ENCODE results near the gene HHIPL1.

The HHIPL1 gene

GRCh38 chr14:99707921-99708320 is 63.0 kb downstream of the HHIPL1 start:
- H3K4me3 ChIP-seq (ENCODE audit: low read depth, low read length): no peak overlapping the region
- no peak overlapping the region for H3K27ac ChIP-seq (ENCODE audit: low read depth, low read length)
- H3K27me3 ChIP-seq (ENCODE audit: control insufficient read depth, insufficient read depth, low read length): no peaks in the 10 kb centered on the region
- no peaks in the 10 kb centered on the region for H3K4me1 ChIP-seq (ENCODE audit: control insufficient read depth, insufficient read depth, low read length)
- H3K36me3 ChIP-seq (ENCODE audit: control insufficient read depth, insufficient read depth, low read length): no peaks in the 10 kb centered on the region
- no peak overlapping the region for H3K9ac ChIP-seq (ENCODE audit: low read depth, low read length)
- H3K9me3 ChIP-seq (ENCODE audit: control insufficient read depth, insufficient read depth, low read length): peaks cover 11% of the 10 kb centered on the region

DNA sequence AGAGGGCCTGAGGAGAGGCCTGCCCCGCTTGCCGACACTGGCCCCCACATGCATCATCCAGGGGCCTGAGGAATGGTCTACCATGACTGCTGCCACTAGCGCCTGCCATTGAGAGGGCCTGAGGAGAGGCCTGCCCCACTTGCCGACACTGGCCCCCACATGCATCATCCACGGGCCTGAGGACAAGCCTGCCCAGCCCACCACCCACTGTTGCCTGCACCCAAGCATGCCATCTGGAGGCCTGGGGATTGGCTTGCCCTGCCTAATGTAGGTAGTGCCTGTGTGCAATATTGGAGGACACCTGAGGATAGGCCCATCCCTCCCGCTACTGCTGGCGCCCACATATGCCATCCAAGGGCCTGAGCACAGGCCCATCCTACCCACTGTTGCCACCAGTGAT is 63.5 kb downstream of the HHIPL1 start:
- Histone ChIP-seq H3K4me1 (ENCODE audit: control insufficient read depth, insufficient read depth, low read length) (no peaks in the 10 kb centered on the region), H3K36me3 (ENCODE audit: control insufficient read depth, insufficient read depth, low read length) (no peaks in the 10 kb centered on the region), H3K9me3 (ENCODE audit: control insufficient read depth, insufficient read depth, low read length) (peaks cover 6% of the 10 kb centered on the region; the same call in 1 of the 2 replicates), H3K9ac (ENCODE audit: low read depth, low read length) (no peak overlapping the region), H3K27ac (ENCODE audit: low read depth, low read length) (no peak overlapping the region), H3K27me3 (ENCODE audit: control insufficient read depth, insufficient read depth, low read length) (no peaks in the 10 kb centered on the region), H3K4me3 (ENCODE audit: low read depth, low read length) (no peak overlapping the region)

DNA sequence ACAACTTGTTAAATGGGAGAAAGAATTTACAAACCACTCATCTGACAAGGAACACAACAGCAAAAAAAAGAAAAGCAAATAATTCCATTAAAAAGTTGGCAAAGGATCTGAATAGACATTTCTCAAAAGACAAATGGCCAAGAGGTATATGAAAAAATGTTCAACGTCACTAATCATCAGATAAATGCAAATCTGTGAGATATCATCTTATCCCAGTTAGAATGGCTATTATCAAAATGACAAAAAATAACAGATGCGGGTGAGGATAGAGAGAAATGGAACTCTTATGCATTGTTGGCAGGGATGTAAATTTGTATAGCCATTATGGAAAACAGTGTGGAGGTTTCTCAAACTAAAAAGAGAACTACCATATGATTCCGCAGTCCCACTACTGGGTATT is 69.0 kb downstream of the HHIPL1 start:
- no peaks in the 10 kb centered on the region for H3K9me3 ChIP-seq (ENCODE audit: control insufficient read depth, insufficient read depth, low read length)
- H3K36me3 ChIP-seq (ENCODE audit: control insufficient read depth, insufficient read depth, low read length): no peaks in the 10 kb centered on the region
- H3K4me1 ChIP-seq (ENCODE audit: control insufficient read depth, insufficient read depth, low read length): no peaks in the 10 kb centered on the region
- no peak overlapping the region for H3K4me3 ChIP-seq (ENCODE audit: low read depth, low read length)
- H3K27ac ChIP-seq (ENCODE audit: low read depth, low read length): no peak overlapping the region
- H3K9ac ChIP-seq (ENCODE audit: low read depth, low read length): no peak overlapping the region
- no peaks in the 10 kb centered on the region for H3K27me3 ChIP-seq (ENCODE audit: control insufficient read depth, insufficient read depth, low read length)

DNA sequence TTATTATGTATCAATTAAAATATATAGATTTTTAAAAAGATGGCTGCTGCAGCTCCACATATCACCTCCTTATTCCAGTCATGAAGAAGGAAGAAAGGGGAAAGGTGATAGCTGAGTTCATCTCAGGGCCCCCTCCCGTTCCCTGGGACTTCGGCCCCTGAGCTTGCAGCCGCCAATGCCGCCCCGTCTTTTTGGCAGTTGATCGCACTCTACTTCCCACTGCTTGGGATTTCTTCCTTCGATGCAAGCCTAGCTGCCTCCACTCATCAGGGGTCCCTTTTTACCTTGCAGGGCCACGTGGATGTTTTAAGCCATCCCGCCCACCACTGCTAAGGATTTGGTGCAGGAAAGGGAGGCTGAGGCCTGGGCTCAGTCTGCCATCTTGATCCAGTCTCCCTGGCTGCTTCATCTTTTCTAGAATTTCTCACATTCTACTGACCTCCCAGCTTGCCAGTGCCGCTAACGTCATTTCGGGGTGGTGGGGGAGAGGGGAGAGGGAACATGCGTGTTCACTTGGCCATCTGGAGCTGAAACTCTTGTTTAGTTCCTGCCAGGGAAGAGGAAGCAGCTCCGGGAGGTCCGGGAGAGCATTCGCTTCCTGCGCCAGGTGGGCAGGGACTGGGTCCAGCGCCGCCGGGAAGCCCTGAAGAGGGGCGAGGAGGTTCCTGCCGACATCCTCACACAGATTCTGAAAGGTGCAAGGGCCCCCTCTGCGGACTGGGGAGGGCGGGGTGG is 70.5 kb downstream of the HHIPL1 start:
- Histone ChIP-seq H3K36me3 (ENCODE audit: control insufficient read depth, insufficient read depth, low read length) (no peaks in the 10 kb centered on the region), H3K4me1 (ENCODE audit: control insufficient read depth, insufficient read depth, low read length) (no peaks in the 10 kb centered on the region), H3K27ac (ENCODE audit: low read depth, low read length) (no peak overlapping the region), H3K4me3 (ENCODE audit: low read depth, low read length) (no peak overlapping the region), H3K27me3 (ENCODE audit: control insufficient read depth, insufficient read depth, low read length) (no peaks in the 10 kb centered on the region), H3K9me3 (ENCODE audit: control insufficient read depth, insufficient read depth, low read length) (no peaks in the 10 kb centered on the region), H3K9ac (ENCODE audit: low read depth, low read length) (no peak overlapping the region)

GRCh38 chr14:99716091-99716849 is 71.3 kb downstream of the HHIPL1 start:
- no peaks in the 10 kb centered on the region for H3K9me3 ChIP-seq (ENCODE audit: control insufficient read depth, insufficient read depth, low read length)
- H3K27me3 ChIP-seq (ENCODE audit: control insufficient read depth, insufficient read depth, low read length): no peaks in the 10 kb centered on the region
- no peak overlapping the region for H3K27ac ChIP-seq (ENCODE audit: low read depth, low read length)
- no peak overlapping the region for H3K4me3 ChIP-seq (ENCODE audit: low read depth, low read length)
- no peaks in the 10 kb centered on the region for H3K4me1 ChIP-seq (ENCODE audit: control insufficient read depth, insufficient read depth, low read length)
- no peaks in the 10 kb centered on the region for H3K36me3 ChIP-seq (ENCODE audit: control insufficient read depth, insufficient read depth, low read length)
- H3K9ac ChIP-seq (ENCODE audit: low read depth, low read length): no peak overlapping the region

GRCh38 chr14:99716850-99717681 is 72.1 kb downstream of the HHIPL1 start:
- no peaks in the 10 kb centered on the region for H3K9me3 ChIP-seq (ENCODE audit: control insufficient read depth, insufficient read depth, low read length)
- H3K27ac ChIP-seq (ENCODE audit: low read depth, low read length): no peak overlapping the region
- no peaks in the 10 kb centered on the region for H3K27me3 ChIP-seq (ENCODE audit: control insufficient read depth, insufficient read depth, low read length)
- H3K4me3 ChIP-seq (ENCODE audit: low read depth, low read length): no peak overlapping the region
- no peaks in the 10 kb centered on the region for H3K4me1 ChIP-seq (ENCODE audit: control insufficient read depth, insufficient read depth, low read length)
- no peak overlapping the region for H3K9ac ChIP-seq (ENCODE audit: low read depth, low read length)
- no peaks in the 10 kb centered on the region for H3K36me3 ChIP-seq (ENCODE audit: control insufficient read depth, insufficient read depth, low read length)

DNA sequence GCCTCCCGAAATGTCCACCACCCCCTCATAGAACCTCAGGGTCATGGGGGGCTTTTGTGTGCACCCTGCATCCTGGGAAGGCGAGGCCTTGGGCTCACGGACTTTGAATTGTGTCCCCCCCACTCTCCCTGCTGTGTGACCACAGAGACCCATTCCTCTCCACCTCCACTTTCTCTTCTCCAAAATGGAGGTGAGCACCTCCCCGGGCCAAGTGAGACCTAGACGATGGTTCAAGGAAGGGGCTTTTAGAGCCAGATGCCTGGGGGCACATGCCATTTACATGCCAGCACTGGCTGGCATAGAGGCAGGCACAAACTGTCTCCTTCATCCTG is 72.7 kb downstream of the HHIPL1 start:
- Histone ChIP-seq H3K4me3 (ENCODE audit: low read depth, low read length) (no peak overlapping the region), H3K27ac (ENCODE audit: low read depth, low read length) (no peak overlapping the region)

GRCh38 chr14:99718031-99718810 is 73.3 kb downstream of the HHIPL1 start:
- H3K27me3 ChIP-seq (ENCODE audit: control insufficient read depth, insufficient read depth, low read length): no peaks in the 10 kb centered on the region
- H3K27ac ChIP-seq (ENCODE audit: low read depth, low read length): no peak overlapping the region
- no peak overlapping the region for H3K9ac ChIP-seq (ENCODE audit: low read depth, low read length)
- no peaks in the 10 kb centered on the region for H3K4me1 ChIP-seq (ENCODE audit: control insufficient read depth, insufficient read depth, low read length)
- H3K36me3 ChIP-seq (ENCODE audit: control insufficient read depth, insufficient read depth, low read length): no peaks in the 10 kb centered on the region
- no peaks in the 10 kb centered on the region for H3K9me3 ChIP-seq (ENCODE audit: control insufficient read depth, insufficient read depth, low read length)
- H3K4me3 ChIP-seq (ENCODE audit: low read depth, low read length): no peak overlapping the region

More for the DNA sequence above, 72.7 kb downstream of the HHIPL1 start:
- Histone ChIP-seq H3K27me3 (ENCODE audit: control insufficient read depth, insufficient read depth, low read length) (no peaks in the 10 kb centered on the region), H3K4me1 (ENCODE audit: control insufficient read depth, insufficient read depth, low read length) (no peaks in the 10 kb centered on the region), H3K9ac (ENCODE audit: low read depth, low read length) (no peak overlapping the region), H3K36me3 (ENCODE audit: control insufficient read depth, insufficient read depth, low read length) (no peaks in the 10 kb centered on the region), H3K9me3 (ENCODE audit: control insufficient read depth, insufficient read depth, low read length) (no peaks in the 10 kb centered on the region)

DNA sequence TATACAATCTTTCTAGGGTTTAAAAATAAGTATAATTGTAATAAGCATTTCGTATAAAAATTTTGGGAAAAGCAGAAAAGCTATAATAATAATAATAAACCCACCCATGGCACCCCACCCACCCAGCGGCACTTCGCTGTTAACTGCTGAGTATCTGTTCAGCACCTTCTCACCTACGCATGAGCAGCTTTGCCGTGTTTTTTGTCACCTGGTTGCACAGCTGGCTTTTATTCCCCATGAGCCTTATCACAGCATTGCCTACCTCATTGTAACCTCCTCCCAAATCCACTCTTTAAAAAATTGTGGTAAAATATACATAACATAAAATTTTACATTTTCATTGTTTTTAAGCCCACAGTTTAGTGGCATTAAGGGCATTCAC is 73.9 kb downstream of the HHIPL1 start:
- H3K36me3 ChIP-seq (ENCODE audit: control insufficient read depth, insufficient read depth, low read length): no peaks in the 10 kb centered on the region
- no peaks in the 10 kb centered on the region for H3K4me1 ChIP-seq (ENCODE audit: control insufficient read depth, insufficient read depth, low read length)
- H3K9me3 ChIP-seq (ENCODE audit: control insufficient read depth, insufficient read depth, low read length): no peaks in the 10 kb centered on the region
- no peak overlapping the region for H3K4me3 ChIP-seq (ENCODE audit: low read depth, low read length)
- H3K27me3 ChIP-seq (ENCODE audit: control insufficient read depth, insufficient read depth, low read length): no peaks in the 10 kb centered on the region
- H3K9ac ChIP-seq (ENCODE audit: low read depth, low read length): no peak overlapping the region
- no peak overlapping the region for H3K27ac ChIP-seq (ENCODE audit: low read depth, low read length)

GRCh38 chr14:99720941-99721791 is 76.2 kb downstream of the HHIPL1 start:
- Histone ChIP-seq H3K9ac (ENCODE audit: low read depth, low read length) (no peak overlapping the region), H3K9me3 (ENCODE audit: control insufficient read depth, insufficient read depth, low read length) (no peaks in the 10 kb centered on the region), H3K4me1 (ENCODE audit: control insufficient read depth, insufficient read depth, low read length) (no peaks in the 10 kb centered on the region), H3K27ac (ENCODE audit: low read depth, low read length) (no peak overlapping the region), H3K4me3 (ENCODE audit: low read depth, low read length) (no peak overlapping the region), H3K27me3 (ENCODE audit: control insufficient read depth, insufficient read depth, low read length) (no peaks in the 10 kb centered on the region), H3K36me3 (ENCODE audit: control insufficient read depth, insufficient read depth, low read length) (no peaks in the 10 kb centered on the region)

Data from HUES48 (cell line).